Retinal pigment epithelial cell (primary cell): ENCODE results near the gene TEC.

Source experiments
- DNase-seq: peaks from one replicate; pipeline ENCODE4 v3.0.0-alpha.2; 2010; ENCODE audit warnings: low read depth
- H3K4me3 ChIP-seq: 2 replicates; pipeline ENCODE4 v1.5.1; 2011; ENCODE audit warnings: mild to moderate bottlenecking, low read length, control low read depth, moderate library complexity
- TF ChIP-seq, protein P1 (sequence below): conservative IDR thresholded peaks from 2 replicates; pipeline ENCODE4 v1.5.1; 2011; ENCODE audit warnings: low read depth, low read length, control low read depth, inconsistent platforms

Gene TEC

GRCh38 chr4:48095441-48095840 is 174.2 kb downstream of the TEC start:
- no peak for DNase-seq
- H3K4me3 ChIP-seq: no peak overlapping the region
- TF ChIP-seq, protein P1, sequence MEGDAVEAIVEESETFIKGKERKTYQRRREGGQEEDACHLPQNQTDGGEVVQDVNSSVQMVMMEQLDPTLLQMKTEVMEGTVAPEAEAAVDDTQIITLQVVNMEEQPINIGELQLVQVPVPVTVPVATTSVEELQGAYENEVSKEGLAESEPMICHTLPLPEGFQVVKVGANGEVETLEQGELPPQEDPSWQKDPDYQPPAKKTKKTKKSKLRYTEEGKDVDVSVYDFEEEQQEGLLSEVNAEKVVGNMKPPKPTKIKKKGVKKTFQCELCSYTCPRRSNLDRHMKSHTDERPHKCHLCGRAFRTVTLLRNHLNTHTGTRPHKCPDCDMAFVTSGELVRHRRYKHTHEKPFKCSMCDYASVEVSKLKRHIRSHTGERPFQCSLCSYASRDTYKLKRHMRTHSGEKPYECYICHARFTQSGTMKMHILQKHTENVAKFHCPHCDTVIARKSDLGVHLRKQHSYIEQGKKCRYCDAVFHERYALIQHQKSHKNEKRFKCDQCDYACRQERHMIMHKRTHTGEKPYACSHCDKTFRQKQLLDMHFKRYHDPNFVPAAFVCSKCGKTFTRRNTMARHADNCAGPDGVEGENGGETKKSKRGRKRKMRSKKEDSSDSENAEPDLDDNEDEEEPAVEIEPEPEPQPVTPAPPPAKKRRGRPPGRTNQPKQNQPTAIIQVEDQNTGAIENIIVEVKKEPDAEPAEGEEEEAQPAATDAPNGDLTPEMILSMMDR: no peak

DNA sequence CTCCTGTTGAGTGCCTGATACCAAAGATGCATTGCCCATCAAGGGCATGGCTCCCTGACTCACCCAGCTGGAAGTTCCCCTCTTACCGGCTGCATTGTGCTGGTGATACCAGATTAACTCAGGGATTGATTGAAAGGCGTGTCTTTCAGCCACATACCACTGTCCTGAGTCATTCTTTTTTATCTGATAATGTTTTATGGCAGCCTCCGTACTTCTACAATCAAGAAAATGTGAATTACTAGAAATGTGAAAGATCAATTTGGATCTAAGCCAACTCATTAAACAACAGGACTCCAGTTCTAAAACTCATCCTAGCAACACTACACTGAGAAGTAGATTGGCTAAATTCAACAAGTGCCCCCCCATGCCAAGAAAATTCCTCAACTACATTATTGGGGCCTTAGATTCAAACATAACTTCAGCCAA is 175.6 kb downstream of the TEC start:
- DNase-seq: peak; percentile 80
- no peak overlapping the region for H3K4me3 ChIP-seq
- TF ChIP-seq, protein P1: no peak

- no peak for DNase-seq
- no peak overlapping the region for H3K4me3 ChIP-seq
- TF ChIP-seq, protein P1: no peak
These were observed 179.0 kb downstream of the TEC start for GRCh38 chr4:48090621-48091020.

- TF ChIP-seq, protein P1: no peak
- no peak overlapping the region for H3K4me3 ChIP-seq
- no peak for DNase-seq
These were observed 183.6 kb downstream of the TEC start for GRCh38 chr4:48085821-48086589.
